Measurements from ENCODE around the gene EFCAB9. TPM values are rescaled to one million over a fixed set of nuclear protein-coding genes. Genes with fewer than 3 reads are reported as not detected.
"Not testable (repeated sequence)": the region's sequence is repeated elsewhere in the genome, so short reads cannot be mapped to it uniquely, and the experiment has no call there.

The EFCAB9 gene
- polyA plus RNA-seq, 1 donor from 2014 or later, result not detected

DNA sequence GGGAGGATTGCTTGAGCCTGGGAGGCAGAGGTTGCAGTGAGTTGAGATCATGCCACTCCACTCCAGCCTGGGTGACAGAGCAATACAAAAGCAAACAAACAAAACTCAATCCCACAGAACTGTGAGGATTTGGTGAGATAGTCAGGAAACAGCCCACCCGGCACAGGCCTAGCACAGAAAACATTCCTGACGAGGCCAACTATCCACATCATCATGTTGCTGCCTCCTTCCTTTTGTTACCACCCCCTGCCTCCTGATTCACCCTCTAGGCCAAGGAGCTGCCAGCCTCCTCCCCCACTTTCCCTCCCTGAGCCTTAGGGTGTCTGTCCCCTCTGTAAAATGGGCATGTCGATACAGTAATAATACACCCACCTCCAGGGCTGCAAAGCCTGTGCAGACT lies 44.9 kb upstream of the EFCAB9 start:
- TF ChIP-seq SMC3 (conservative IDR thresholded peaks at IDR 0.05; ENCODE audit: poor library complexity) (no peak), TAF1 (IDR thresholded peaks at IDR 0.05; ENCODE audit: low read depth) (no peak), REST (IDR thresholded peaks at IDR 0.05; ENCODE audit: borderline replicate concordance) (no peak), RAD21 (conservative IDR thresholded peaks at IDR 0.05) (no peak), EP300 (conservative IDR thresholded peaks at IDR 0.05; ENCODE audit: poor library complexity, severe bottlenecking) (no peak), MXI1 (conservative IDR thresholded peaks at IDR 0.05; ENCODE audit: poor library complexity, severe bottlenecking) (no peak), EZH2 (IDR thresholded peaks at IDR 0.05; ENCODE audit: borderline replicate concordance, insufficient read depth, low read length, poor library complexity, severe bottlenecking) (no peak), POLR2AphosphoS5 (IDR thresholded peaks at IDR 0.05) (no peak)
- TF ChIP-seq, protein P1, sequence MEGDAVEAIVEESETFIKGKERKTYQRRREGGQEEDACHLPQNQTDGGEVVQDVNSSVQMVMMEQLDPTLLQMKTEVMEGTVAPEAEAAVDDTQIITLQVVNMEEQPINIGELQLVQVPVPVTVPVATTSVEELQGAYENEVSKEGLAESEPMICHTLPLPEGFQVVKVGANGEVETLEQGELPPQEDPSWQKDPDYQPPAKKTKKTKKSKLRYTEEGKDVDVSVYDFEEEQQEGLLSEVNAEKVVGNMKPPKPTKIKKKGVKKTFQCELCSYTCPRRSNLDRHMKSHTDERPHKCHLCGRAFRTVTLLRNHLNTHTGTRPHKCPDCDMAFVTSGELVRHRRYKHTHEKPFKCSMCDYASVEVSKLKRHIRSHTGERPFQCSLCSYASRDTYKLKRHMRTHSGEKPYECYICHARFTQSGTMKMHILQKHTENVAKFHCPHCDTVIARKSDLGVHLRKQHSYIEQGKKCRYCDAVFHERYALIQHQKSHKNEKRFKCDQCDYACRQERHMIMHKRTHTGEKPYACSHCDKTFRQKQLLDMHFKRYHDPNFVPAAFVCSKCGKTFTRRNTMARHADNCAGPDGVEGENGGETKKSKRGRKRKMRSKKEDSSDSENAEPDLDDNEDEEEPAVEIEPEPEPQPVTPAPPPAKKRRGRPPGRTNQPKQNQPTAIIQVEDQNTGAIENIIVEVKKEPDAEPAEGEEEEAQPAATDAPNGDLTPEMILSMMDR (IDR thresholded peaks at IDR 0.05; ENCODE audit: poor library complexity, severe bottlenecking), result no peak
- H3F3A ChIP-seq (ENCODE audit: insufficient read depth, low read length, poor library complexity, severe bottlenecking), result no peaks in the 10 kb centered on the region
- H4K20me1 ChIP-seq (ENCODE audit: insufficient read depth), result no peaks in the 10 kb centered on the region
- H3K9me3 ChIP-seq (ENCODE audit: low read length), result no peaks in the 10 kb centered on the region
- H3K9ac ChIP-seq (ENCODE audit: low read length), result no peak overlapping the region
- no peak overlapping the region for H3K4me3 ChIP-seq (ENCODE audit: low read length)
- H3K79me2 ChIP-seq (replicated peaks; ENCODE audit: insufficient read depth, low read length), result no peaks in the 10 kb centered on the region
- no peaks in the 10 kb centered on the region for H3K27me3 ChIP-seq (ENCODE audit: insufficient read depth, low read depth, low read length)
- no peak overlapping the region for H2AFZ ChIP-seq (ENCODE audit: low read depth, low read length)
- no peak overlapping the region for H3K27ac ChIP-seq (ENCODE audit: low read length)
- H3K4me2 ChIP-seq (ENCODE audit: low read length), result no peak overlapping the region
- H3K9me2 ChIP-seq (ENCODE audit: insufficient read depth, low read length), result no peaks in the 10 kb centered on the region
- H3K36me3 ChIP-seq (ENCODE audit: insufficient read depth, low read length), result no peaks in the 10 kb centered on the region

- H3K9me3 ChIP-seq (ENCODE audit: low read length); H3K79me2 ChIP-seq (replicated peaks; ENCODE audit: insufficient read depth, low read length); H2AFZ ChIP-seq (ENCODE audit: low read depth, low read length); H4K20me1 ChIP-seq (ENCODE audit: insufficient read depth); H3K36me3 ChIP-seq (ENCODE audit: insufficient read depth, low read length); H3K27me3 ChIP-seq (ENCODE audit: insufficient read depth, low read depth, low read length); H3F3A ChIP-seq (ENCODE audit: insufficient read depth, low read length, poor library complexity, severe bottlenecking); H3K27ac ChIP-seq (ENCODE audit: low read length); H3K9me2 ChIP-seq (ENCODE audit: insufficient read depth, low read length); H3K9ac ChIP-seq (ENCODE audit: low read length); H3K4me2 ChIP-seq (ENCODE audit: low read length); H3K4me3 ChIP-seq (ENCODE audit: low read length): not testable (repeated sequence)
These were observed 44.5 kb upstream of the EFCAB9 start for GRCh38 chr5:172149481-172149880.

Data from neural cell (in vitro differentiated cells).